ENCODE data around the gene PCSK6.

PCSK6 gene

DNA sequence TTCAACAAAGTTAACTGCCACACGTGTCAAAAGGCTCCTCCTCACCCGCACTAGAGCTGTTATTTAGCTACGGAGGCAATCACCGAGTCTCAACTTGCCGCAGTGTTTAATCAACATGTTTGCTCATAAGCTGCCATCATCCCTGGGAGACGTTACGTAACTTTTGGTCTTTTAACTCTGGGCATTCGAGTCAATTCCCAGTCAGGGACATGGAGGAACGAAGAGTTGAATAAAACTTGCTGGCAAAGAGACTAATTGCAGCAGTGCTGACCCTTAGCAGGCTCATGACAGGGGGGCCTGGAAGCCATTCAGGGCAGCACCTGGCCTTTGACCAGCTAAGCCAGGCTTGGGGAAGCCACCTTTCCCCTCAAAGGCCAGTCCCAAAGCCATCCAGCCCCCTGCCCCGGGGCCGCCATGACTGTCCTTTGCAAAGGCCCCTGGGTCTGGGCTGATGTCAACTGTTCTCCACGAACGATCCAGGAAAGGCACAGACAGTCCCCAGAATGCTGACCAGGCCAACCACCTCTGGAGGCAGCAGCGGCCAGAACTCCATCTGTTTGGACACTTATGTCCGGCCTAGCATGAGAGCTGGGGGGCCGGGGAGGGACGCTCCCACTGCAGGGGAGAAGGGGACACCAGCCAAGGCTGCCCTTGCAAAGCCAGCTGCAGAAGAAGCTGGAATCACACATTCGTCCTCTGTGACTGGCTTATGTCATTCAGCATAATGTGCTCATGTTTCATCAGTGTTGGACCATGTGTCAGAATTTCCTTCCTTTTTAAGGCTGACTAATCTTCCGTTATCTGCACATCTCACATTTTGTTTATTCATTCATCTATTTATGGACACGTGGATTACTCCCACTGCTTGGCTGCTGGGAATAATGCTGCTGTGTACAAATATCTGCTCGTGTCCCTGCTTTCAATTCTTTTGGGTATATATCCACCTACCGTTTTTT lies 43.7 kb downstream of the PCSK6 start:
- DNase-seq: no peak

DNA sequence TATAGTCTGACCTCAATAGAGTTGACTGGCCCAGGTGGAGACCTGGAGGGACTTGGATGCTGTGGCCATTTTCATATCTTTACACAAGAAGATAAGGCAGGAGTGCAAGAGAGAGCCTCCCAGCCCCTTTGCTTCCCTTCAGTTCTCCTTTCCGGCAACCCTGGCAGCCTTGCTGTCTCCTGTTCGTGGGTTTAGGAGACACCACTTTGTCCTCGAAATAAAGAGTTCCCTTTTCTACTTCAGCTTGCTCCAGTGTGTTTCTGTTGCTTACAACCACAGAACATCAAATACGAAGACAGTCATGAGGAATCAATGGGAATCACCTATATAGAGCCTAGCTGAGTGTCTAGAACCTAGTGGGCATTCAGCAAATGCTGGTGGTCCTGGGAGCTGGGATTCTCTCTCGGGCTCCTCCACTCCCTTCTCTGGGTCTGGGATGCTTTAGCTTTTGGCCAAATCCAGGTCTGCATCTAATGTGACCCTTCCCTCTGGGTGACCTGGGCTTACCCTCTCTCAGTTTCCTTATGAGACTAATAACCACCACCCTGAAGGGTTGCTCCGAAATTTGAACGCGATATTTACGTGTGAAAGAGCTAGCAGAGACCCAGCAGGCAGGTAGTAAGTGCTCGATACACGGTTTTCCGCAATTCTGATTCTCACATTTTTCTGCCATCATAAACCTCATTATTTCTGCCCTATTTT lies 44.5 kb downstream of the PCSK6 start:
- no peak for DNase-seq

DNA sequence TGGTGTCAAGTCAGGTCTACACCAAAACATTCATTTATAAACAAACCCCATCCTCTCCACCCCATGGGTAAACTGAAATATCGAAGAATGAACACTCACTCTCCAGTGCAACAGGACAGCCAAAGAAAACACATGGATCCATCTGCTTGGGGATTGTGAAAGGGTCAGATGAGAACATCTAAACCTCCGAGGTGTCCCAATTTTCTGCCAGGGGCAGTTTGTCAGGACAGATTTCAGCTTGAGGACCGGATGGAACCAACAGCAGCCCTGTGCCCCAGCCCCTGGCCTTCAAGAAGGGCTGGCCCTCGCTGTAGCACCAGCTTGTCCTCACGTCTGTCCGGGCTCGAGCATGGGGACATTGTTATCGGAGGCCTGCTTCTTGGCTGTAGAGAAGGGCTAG lies 45.5 kb downstream of the PCSK6 start:
- no peak for DNase-seq

DNA sequence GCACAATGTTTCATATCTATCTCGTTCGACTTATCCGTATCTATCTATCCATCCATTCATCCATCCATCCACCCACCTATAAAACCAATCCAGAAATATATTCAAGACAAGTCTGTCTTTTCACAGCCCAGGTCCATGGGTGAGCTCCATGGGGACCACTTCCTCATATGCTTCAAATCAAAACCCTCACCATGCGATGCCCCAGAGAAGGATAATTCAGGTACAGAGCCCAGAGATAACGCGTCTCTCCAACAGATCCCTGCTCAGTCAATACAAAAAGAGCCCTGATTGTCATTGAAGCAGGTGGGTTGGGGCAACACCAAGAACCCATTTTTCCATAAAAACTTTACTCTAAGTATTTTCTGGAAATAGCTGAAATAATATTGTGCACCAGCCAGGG lies 47.2 kb downstream of the PCSK6 start:
- DNase-seq: no peak

DNA sequence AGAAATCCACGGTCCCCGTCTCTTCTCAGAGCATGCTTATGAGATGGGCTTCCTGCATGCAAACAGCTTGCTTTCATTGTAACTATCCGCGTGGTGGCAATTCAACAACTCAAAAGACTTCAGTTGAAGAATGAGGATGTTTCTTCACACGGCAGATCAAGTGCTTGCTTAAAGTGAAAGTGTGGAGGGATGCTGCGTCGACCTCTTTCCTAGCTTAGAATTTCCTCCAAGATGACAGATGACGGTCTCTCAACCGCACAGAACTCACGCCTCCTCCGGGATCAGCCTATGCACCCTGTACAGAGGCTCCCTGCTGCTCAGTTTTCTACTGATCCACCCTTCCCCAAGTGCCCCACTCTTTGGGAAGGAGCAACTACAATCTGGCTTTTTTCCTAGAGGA lies 47.8 kb downstream of the PCSK6 start:
- DNase-seq: no peak

DNA sequence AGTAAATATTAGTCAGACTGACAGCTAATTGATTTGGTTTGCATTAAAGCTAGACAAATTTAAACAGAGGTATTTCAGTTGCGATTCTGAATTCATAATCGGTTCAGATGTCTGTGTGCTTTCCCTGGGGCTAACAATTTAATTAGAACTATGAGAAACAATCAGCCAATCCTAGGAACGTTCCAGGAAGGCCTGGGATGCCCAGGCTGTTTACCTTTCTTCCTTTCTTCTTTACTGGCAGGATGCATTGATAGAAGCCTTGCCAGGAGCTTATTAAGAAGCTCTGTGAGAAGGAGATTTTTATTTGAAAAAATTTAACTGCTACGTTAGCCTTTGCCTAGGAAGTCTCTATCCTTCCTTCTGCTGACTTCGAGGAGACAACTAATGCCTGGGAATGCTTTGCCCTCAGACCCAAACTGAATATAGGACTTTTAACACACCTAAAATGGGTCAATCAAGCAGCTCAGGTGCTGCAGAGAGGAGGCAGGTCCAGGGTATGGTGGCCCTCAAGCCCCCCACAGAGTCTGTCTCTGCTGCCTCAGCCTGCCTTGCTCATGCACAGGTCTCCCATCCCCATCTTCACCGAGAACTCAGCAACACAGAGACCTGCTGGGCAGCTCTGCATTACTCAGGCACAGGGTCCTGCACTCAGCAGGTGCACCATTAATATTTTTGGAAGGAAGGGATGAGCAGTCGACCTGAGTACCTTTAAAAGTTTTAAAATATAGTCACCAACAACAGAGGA lies 48.5 kb downstream of the PCSK6 start:
- DNase-seq: no peak

DNA sequence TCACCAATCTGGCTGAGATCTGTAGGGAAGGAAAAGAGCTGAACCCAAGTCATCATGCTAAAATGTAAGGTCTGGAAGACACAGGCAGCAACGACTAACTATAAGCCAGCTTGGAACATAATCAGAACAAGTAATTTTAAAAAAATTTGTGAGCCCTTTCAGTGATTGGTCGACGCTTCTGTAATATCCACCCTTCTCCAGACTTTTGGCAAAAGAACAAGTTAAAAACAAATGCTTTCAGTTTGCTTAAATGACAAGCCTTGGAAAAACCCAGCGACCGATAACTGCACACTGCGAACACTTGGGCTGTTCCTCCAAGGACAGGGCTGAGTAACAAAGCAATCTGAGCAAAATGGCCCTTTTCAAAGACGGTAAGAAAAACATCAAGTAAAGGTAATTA lies 49.6 kb downstream of the PCSK6 start:
- no peak for DNase-seq

DNA sequence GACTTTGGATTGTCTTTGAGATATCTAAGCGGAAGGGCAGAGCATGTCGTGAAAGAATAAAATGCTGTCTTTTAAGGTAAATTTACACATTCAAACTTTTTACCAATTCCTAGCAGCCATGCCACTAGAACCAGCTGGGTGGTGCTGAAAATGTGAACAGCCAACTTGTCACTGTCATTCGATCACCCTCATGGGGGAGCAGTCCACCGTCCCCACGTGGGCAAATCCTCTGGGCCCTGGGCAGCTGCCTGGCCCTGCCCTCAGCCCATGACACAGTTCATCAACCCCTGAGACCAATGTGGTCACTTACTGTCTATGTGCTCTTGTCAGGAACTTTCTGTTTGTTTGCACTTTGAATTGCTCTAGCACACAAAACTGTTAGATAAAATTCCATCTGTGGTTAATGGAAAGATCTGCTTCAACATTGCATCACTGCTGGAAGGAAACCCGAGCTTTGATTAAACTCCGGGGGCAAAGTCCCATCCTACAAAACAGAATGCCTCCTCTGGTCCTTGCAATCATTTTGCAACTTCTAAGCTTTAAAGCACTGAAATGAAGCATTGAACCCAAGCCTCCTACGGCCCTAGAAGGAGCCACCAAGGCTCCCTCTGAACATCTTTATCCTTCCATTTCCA lies 50.1 kb downstream of the PCSK6 start:
- no peak for DNase-seq

DNA sequence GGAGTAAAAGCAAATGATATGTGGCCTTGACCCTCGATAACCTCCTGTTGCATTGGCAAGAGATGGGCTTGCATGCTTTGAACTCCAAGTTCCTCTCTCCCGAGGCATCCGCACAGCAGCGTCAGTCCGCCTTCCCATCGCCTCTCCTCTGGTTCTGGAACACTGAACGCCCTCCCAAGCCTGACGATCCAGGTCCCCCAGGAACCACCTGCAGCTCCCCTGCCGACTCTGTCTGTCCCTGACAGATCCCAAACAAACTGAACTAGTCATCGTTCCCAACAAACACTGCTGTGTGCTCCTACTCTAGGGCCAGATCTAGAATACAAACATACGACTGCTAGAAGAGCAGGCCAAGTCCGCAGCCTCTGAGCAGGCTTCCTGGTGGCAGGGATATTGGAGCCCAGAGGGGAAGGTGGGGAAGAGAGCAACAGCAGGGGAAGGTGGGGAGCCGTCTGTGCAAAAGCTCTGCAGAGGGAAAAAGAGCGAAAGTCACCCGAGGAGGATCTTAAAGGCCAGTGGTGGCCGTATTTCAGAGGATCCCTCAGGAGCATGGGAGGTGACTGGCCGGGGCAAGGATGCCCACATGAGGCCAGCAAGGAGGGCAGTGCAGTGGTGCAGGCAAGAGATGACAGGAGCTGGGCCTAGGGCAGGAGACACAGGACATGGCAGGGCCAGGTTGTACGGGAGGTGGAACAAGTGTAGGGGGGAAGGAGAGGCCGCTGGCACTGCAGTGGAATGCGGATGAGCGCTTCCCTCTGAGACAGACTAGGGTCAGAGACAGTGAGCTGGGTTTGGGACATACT lies 50.8 kb downstream of the PCSK6 start:
- no peak for DNase-seq

DNA sequence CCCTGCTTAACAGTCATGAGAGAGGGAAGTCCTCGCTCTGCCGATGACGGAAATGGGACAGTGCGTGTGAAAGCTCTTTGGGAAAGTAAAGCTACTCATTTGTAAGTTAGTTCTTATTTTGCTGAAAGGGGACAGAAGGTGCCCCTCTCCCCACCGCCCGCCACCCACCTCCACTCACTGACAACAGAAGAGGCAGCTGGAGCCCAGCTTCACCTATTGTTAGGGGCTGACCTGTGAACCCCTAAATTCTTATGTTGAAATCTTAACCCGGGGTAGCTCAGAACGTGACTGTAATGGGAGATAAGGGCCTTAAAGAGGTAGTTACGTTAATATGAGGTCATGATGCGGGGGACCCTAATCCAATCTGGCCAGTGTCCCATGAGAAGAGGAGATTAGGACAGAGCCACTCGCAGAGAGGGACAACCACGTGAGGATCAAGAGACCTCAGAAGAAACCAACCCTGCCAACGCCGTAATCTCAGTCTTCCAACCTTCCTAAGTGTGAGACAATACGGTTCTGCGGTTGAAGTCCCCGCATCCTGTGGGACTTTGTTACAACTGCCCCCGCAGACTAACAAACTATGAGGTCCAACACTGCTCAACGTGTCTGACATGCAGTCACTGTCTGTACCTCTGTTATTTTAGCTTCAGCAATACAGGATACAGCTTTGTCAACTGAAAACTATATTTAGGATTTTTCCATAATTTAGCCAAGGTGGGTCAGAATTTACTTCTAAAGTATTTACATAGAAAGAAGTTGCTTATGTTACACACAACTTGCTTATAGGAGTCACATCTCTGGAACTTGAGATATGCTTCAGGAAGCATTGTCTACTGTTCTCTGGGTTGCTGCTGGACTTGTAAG lies 51.7 kb downstream of the PCSK6 start:
- no peak for DNase-seq

DNA sequence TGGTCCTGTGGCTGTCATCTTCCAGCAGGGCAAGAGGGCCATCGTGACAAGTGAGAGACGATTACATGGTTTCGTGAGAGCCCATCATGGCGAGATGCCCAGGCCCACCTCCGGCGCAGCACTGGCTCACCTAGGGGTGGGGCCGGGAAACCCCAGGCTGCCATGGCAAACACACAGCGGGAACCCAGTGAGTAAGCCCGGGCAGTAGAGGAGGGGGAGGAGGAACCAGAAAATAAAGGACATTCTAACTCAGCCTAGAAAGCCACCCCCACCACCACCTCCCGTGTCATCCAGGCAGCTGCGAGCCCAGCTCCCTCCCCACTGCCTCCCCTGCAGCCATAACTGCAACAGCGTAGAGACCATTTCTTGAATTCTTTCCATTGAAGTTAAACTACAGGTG lies 52.3 kb downstream of the PCSK6 start:
- no peak for DNase-seq

DNA sequence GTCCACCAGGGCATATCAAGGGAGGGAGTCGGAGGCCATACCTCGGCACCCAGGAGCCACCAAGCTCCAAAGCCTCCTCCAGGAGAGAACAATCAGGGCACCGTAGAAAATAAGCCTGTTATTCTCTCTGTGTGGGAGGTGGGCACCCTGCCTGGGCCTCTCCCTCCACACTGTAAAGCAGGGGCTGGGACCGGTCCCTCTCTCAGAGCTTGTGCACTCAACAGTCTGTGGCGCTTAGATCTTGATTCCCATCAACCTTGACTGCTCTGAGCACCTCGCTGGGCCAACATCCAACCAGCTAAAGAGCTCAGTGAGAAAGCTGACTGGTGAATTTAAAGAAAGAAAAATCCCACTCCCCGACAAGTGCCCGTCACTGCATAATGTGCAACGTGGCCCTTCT lies 53.0 kb downstream of the PCSK6 start:
- no peak for DNase-seq

DNA sequence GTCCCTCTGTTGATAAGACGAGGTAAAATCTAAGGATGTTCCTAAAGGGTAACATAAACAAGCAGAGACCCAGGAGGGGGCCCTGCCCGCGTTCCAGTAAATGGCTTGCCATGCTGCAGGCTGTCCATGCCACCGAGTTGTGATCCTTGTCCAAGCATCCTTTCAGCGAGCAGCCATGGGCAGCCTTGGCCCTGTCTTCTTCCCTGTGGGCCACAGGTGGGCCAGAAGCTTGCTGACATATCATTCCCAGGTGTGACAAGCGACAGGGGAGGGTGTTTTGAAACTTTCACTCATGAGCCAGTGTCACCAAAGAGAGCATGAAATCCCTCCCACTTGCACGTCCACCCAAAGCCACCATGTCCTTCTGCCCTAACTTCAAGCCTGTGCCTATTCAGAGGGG lies 53.7 kb downstream of the PCSK6 start:
- DNase-seq: no peak

DNA sequence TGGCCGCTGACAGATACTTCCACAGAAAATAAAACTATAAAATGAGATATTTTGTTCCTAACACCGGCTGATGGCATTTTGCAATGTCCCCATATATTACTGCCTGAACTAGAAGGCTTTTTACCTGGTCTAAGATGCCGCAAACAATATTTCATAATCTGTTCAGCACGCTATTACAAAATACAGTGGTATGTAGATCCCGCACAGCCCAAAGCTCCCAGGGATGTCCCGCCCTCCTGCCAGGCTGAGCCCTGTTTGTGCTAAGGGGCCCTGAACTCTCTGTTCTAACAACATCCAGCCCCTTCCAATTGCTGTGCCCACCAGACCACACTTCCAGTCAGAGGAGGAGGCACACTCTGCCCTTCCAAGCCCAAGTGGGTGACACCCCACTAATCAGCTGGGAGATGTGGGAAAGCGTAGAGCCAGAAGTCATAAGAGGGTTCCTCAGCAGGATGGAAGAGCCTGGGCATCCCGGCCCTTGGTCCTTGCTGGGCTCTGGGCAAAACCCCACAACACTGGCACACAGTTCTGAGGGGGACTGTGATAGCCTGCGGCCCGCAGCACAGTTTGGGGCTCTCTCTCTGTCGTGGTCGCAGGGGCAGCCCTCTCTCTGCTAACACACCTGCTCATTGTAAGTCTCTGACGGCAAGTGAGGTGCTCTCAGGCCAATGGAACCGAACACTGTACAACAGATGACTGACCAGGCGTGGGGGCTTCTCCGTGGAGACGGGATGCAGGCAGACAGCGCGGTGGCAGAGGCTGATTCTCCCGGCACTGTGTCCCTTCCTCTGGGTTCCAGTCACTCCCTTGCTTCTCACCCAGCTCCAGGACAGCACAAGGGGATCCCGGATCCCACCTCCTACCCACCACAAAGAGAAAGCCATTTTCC lies 55.2 kb downstream of the PCSK6 start:
- DNase-seq: no peak

DNA sequence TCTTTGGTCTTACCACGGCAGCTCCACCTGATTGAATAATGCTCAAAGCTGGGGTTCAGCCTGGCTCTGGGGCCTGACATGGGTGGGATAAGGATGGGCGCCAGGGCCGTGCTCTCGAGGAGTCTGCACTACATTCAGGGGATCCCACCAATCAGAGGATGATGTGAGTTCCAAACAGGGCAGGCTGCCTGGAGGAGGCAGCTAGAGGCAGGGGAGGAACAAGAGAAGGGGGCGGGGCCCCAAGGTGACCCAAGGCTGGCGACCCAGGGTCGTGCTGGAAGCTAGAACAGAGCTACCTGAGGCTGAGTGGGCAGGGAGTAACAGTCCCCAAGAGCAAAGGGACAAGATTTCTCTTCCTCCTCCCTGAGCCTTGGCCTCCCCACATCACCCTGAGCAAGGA lies 56.1 kb downstream of the PCSK6 start:
- no peak for DNase-seq

DNA sequence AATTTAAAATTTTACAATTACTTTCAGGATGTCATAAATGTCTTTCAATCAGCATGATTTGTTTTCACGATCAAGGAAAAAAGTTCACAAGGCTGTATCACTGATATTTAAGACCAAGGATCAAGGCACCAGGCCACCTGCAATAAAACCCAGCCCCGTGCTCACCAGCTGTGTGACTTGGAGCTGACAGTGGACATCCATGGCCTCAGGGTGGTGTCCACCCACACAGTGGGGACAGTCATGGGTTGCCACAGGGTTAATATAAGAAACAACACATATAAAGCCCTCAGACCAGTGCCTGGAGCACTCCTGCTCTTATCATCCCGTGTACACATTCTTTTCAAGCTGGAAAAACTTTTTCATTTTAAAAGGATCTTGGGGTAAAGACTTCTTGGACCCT lies 56.5 kb downstream of the PCSK6 start:
- DNase-seq: no peak

DNA sequence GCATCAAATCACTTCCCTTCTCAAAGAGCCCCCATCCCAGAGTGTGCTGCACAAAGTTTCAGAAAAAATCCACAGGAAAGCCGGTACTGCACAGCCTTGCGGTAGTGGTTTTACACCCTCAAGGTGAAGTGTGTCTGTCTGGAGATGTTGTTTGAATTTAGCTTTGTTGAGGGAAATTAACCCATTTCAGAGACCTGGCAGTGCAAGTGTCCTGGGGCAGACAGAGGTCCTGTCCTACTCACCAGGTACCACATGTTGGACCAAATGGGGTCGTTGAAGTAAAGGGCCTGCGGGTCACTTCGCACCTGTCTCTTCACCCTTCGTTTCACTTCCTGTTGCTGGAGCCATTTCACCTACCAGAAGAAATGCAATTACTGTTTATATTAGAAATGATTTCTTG lies 57.8 kb downstream of the PCSK6 start:
- no peak for DNase-seq

DNA sequence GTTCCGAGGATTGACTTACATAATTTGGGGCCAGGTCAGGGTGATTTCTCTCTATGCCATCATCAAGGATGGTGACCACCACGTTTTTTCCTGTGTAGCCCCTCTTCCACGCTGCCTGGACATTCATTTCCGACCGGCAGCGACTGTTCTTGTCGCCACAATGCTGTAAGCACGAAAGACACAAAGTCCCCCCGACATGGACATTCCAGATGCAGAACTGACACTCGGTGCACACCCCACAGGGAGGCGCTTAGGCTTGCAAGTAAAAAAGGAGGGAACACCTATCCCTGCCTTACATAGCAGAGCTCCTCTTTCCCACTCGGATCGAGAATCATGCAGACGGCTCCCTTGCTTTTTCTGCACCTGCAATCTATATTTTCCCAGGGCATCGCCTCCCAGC lies 58.2 kb downstream of the PCSK6 start:
- no peak for DNase-seq

DNA sequence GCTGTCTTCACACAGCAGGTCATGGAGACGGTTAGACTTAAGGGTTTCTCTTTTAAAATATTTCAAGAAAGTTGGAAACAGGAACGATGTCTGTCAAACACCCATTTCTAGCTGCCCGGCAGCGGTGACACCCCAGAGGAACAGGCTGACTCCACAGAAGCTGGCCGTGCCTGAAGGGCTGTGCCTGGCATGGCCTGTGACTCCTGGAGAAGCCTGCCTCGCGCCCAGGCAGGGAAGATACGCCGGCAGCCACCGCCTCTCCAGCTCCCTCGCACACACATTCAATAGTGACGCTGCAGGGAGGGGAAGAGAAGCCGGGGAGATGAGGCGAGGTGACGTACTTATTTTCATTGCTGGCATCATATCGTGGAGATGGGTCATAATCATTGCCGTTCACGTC lies 59.9 kb downstream of the PCSK6 start:
- DNase-seq: no peak

DNA sequence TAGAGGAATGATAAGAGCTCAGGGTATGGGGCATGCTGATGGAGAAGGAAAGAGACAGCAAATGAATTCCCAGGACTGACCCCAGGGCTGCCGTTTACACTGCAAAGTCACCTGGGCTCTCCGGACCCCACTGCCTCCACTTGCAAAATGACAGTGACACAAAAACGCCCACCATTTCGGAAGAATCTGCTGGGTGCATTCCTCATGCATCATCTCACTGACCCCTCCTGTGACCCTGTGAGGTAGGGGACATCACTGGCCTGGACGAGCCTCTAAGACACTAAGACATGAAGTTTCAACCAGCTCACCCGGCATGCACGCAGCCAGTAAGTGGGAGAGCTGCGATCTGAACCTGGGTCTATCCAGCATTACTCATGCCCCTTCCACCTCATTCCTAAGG lies 60.3 kb downstream of the PCSK6 start:
- DNase-seq: no peak

Data from NCI-H1105 treated with DMSO at 0.1 percent for 48 hours (cell line).